GM23338 (cell line): ENCODE data around the gene C6orf47.

Experiments used
- CREB1 ChIP-seq: fragments of 250-450 bp; sonication (Bioruptor Pico); IDR thresholded peaks from 2 replicates; pipeline ENCODE4 v1.5.0; 2020; ENCODE audit warnings: low read depth, mild to moderate bottlenecking, moderate library complexity
- EZH2 ChIP-seq: fragments of 200-600 bp; sonication (generic); IDR thresholded peaks from one replicate; pipeline ENCODE4 v1.8.0; 2017; ENCODE audit warnings: antibody characterized with exemption, mild to moderate bottlenecking, low read depth; ENCODE audit not compliant: unreplicated experiment
- EZH2phosphoT487 ChIP-seq: fragments of 200-600 bp; sonication (generic); IDR thresholded peaks from one replicate; pipeline ENCODE4 v1.8.1; 2018; ENCODE audit warnings: antibody characterized with exemption; ENCODE audit not compliant: unreplicated experiment
- POLR2AphosphoS5 ChIP-seq: IDR thresholded peaks from 2 replicates; pipeline ENCODE4 v1.6.1; 2016; ENCODE audit warnings: antibody characterized with exemption, low read depth
- STAT1 ChIP-seq: IDR thresholded peaks from one replicate; pipeline ENCODE4 v1.6.1; 2016; ENCODE audit warnings: antibody characterized with exemption; ENCODE audit not compliant: unreplicated experiment
- ZNF114 ChIP-seq: fragments of 250-450 bp; sonication (Bioruptor Pico); IDR thresholded peaks from 2 replicates; pipeline ENCODE4 v1.5.0; 2020; ENCODE audit warnings: mild to moderate bottlenecking, moderate library complexity
- ZNF331 ChIP-seq: fragments of 250-450 bp; sonication (Bioruptor Pico); IDR thresholded peaks from 2 replicates; pipeline ENCODE4 v1.5.0; 2020; ENCODE audit warnings: low read depth, mild to moderate bottlenecking, moderate library complexity
- TF ChIP-seq, protein P1 (sequence below), 2 experiments: fragments of 200-600 bp in 1 of 2; sonication (generic) in 1 of 2; conservative IDR thresholded peaks; 2 replicates each; pipeline versions ENCODE4 v1.5.1 to v1.6.1; 2016 to 2017; ENCODE audit warnings: antibody characterized with exemption in 2 of 2, low read depth in 2 of 2, mild to moderate bottlenecking in 2 of 2, moderate library complexity in 1 of 2
- TF ChIP-seq, protein P2 (sequence below): IDR thresholded peaks from one replicate; pipeline ENCODE4 v1.6.1; 2018; ENCODE audit warnings: antibody characterized with exemption; ENCODE audit not compliant: unreplicated experiment
- TF ChIP-seq, protein P3 (sequence below): fragments of 250-450 bp; sonication (Bioruptor Pico); IDR thresholded peaks from 2 replicates; pipeline ENCODE4 v1.5.0; 2020; ENCODE audit warnings: mild to moderate bottlenecking, moderate library complexity

DNA sequence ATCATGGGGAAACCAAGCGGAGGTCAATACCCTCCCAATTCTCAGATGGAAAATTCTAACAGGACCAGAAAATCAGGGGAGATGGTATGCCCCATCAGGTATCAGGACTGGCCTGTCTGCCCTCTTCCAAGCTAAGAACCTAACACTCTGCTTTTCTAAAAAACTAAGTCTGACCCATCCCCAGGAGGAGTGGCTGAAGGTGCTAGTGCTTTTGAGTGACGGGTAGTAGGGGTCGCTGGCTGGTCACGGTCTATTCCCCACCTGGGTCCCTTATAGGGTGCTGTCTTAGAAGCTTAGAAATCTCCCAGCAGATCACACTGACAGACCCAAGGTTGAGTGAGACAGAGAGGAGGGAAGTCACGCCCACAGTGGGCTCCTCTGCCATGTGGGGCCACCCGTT is 33.0 kb upstream of the C6orf47 start:
- TF ChIP-seq, protein P1, sequence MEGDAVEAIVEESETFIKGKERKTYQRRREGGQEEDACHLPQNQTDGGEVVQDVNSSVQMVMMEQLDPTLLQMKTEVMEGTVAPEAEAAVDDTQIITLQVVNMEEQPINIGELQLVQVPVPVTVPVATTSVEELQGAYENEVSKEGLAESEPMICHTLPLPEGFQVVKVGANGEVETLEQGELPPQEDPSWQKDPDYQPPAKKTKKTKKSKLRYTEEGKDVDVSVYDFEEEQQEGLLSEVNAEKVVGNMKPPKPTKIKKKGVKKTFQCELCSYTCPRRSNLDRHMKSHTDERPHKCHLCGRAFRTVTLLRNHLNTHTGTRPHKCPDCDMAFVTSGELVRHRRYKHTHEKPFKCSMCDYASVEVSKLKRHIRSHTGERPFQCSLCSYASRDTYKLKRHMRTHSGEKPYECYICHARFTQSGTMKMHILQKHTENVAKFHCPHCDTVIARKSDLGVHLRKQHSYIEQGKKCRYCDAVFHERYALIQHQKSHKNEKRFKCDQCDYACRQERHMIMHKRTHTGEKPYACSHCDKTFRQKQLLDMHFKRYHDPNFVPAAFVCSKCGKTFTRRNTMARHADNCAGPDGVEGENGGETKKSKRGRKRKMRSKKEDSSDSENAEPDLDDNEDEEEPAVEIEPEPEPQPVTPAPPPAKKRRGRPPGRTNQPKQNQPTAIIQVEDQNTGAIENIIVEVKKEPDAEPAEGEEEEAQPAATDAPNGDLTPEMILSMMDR (conservative IDR thresholded peaks at IDR 0.05; ENCODE audit: low read depth in 2 of 2): no peak
- TF ChIP-seq EZH2: no peak
- no peak for TF ChIP-seq EZH2phosphoT487
- no peak for TF ChIP-seq POLR2AphosphoS5
- no peak for TF ChIP-seq ZNF331 (CRISPR knock-in tag)
- TF ChIP-seq, protein P2, sequence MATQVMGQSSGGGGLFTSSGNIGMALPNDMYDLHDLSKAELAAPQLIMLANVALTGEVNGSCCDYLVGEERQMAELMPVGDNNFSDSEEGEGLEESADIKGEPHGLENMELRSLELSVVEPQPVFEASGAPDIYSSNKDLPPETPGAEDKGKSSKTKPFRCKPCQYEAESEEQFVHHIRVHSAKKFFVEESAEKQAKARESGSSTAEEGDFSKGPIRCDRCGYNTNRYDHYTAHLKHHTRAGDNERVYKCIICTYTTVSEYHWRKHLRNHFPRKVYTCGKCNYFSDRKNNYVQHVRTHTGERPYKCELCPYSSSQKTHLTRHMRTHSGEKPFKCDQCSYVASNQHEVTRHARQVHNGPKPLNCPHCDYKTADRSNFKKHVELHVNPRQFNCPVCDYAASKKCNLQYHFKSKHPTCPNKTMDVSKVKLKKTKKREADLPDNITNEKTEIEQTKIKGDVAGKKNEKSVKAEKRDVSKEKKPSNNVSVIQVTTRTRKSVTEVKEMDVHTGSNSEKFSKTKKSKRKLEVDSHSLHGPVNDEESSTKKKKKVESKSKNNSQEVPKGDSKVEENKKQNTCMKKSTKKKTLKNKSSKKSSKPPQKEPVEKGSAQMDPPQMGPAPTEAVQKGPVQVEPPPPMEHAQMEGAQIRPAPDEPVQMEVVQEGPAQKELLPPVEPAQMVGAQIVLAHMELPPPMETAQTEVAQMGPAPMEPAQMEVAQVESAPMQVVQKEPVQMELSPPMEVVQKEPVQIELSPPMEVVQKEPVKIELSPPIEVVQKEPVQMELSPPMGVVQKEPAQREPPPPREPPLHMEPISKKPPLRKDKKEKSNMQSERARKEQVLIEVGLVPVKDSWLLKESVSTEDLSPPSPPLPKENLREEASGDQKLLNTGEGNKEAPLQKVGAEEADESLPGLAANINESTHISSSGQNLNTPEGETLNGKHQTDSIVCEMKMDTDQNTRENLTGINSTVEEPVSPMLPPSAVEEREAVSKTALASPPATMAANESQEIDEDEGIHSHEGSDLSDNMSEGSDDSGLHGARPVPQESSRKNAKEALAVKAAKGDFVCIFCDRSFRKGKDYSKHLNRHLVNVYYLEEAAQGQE: no peak
- TF ChIP-seq, protein P3, sequence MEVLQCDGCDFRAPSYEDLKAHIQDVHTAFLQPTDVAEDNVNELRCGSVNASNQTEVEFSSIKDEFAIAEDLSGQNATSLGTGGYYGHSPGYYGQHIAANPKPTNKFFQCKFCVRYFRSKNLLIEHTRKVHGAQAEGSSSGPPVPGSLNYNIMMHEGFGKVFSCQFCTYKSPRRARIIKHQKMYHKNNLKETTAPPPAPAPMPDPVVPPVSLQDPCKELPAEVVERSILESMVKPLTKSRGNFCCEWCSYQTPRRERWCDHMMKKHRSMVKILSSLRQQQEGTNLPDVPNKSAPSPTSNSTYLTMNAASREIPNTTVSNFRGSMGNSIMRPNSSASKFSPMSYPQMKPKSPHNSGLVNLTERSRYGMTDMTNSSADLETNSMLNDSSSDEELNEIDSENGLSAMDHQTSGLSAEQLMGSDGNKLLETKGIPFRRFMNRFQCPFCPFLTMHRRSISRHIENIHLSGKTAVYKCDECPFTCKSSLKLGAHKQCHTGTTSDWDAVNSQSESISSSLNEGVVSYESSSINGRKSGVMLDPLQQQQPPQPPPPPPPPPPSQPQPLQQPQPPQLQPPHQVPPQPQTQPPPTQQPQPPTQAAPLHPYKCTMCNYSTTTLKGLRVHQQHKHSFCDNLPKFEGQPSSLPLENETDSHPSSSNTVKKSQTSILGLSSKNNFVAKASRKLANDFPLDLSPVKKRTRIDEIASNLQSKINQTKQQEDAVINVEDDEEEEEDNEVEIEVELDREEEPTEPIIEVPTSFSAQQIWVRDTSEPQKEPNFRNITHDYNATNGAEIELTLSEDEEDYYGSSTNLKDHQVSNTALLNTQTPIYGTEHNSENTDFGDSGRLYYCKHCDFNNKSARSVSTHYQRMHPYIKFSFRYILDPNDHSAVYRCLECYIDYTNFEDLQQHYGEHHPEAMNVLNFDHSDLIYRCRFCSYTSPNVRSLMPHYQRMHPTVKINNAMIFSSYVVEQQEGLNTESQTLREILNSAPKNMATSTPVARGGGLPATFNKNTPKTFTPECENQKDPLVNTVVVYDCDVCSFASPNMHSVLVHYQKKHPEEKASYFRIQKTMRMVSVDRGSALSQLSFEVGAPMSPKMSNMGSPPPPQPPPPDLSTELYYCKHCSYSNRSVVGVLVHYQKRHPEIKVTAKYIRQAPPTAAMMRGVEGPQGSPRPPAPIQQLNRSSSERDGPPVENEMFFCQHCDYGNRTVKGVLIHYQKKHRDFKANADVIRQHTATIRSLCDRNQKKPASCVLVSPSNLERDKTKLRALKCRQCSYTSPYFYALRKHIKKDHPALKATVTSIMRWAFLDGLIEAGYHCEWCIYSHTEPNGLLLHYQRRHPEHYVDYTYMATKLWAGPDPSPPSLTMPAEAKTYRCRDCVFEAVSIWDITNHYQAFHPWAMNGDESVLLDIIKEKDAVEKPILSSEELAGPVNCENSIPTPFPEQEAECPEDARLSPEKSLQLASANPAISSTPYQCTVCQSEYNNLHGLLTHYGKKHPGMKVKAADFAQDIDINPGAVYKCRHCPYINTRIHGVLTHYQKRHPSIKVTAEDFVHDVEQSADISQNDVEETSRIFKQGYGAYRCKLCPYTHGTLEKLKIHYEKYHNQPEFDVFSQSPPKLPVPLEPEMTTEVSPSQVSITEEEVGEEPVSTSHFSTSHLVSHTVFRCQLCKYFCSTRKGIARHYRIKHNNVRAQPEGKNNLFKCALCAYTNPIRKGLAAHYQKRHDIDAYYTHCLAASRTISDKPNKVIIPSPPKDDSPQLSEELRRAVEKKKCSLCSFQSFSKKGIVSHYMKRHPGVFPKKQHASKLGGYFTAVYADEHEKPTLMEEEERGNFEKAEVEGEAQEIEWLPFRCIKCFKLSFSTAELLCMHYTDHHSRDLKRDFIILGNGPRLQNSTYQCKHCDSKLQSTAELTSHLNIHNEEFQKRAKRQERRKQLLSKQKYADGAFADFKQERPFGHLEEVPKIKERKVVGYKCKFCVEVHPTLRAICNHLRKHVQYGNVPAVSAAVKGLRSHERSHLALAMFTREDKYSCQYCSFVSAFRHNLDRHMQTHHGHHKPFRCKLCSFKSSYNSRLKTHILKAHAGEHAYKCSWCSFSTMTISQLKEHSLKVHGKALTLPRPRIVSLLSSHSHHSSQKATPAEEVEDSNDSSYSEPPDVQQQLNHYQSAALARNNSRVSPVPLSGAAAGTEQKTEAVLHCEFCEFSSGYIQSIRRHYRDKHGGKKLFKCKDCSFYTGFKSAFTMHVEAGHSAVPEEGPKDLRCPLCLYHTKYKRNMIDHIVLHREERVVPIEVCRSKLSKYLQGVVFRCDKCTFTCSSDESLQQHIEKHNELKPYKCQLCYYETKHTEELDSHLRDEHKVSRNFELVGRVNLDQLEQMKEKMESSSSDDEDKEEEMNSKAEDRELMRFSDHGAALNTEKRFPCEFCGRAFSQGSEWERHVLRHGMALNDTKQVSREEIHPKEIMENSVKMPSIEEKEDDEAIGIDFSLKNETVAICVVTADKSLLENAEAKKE (CRISPR knock-in tag): no peak
- TF ChIP-seq ZNF114 (CRISPR knock-in tag): no peak
- no peak for TF ChIP-seq STAT1
- no peak for TF ChIP-seq CREB1 (CRISPR knock-in tag)
